Parathyroid adenoma (tissue), 2 donors: ENCODE data around the gene SGMS1.
"Not testable (repeated sequence)": the region's sequence is repeated elsewhere in the genome, so short reads cannot be mapped to it uniquely, and the experiment has no call there.

Source experiments
- H2AFZ ChIP-seq: fragments of 300-600 bp; sonication (generic); one replicate; pipeline ENCODE4 v1.7.0; 2017; ENCODE audit warnings: antibody characterized with exemption, mild to moderate bottlenecking
- H3K27ac ChIP-seq: fragments of 300-600 bp; sonication (generic); one replicate; pipeline ENCODE4 v1.7.0; 2017
- H3K27me3 ChIP-seq: fragments of 300-600 bp; sonication (generic); one replicate; pipeline ENCODE4 v1.7.0; 2017; ENCODE audit warnings: low read length; ENCODE audit not compliant: control insufficient read depth, insufficient read depth
- H3K36me3 ChIP-seq: fragments of 300-600 bp; sonication (generic); one replicate; pipeline ENCODE4 v1.7.0; 2017; ENCODE audit warnings: low read length; ENCODE audit not compliant: control insufficient read depth, insufficient read depth
- H3K4me1 ChIP-seq: fragments of 300-600 bp; sonication (generic); one replicate; pipeline ENCODE4 v1.7.0; 2017; ENCODE audit warnings: control low read depth
- H3K4me2 ChIP-seq: fragments of 300-600 bp; sonication (generic); one replicate; pipeline ENCODE4 v1.7.0; 2017; ENCODE audit warnings: low read length
- H3K4me3 ChIP-seq: fragments of 300-600 bp; sonication (generic); one replicate; pipeline ENCODE4 v1.7.0; 2017; ENCODE audit warnings: low read depth, low read length
- H3K79me2 ChIP-seq: fragments of 300-600 bp; sonication (generic); one replicate; pipeline ENCODE4 v1.7.0; 2017; ENCODE audit warnings: control low read depth
- H3K9ac ChIP-seq: fragments of 300-600 bp; sonication (generic); one replicate; pipeline ENCODE4 v1.7.0; 2017; ENCODE audit warnings: mild to moderate bottlenecking
- H3K9me3 ChIP-seq: fragments of 300-600 bp; sonication (generic); one replicate; pipeline ENCODE4 v1.7.0; 2017; ENCODE audit warnings: low read length; ENCODE audit not compliant: control insufficient read depth
- TF ChIP-seq, protein P1 (sequence below): fragments of 300-600 bp; sonication (generic); IDR thresholded peaks from one replicate; pipeline ENCODE4 v1.7.0; 2017; ENCODE audit warnings: antibody characterized with exemption, mild to moderate bottlenecking
- donor health status: primary hyperparathyroidism.

SGMS1 gene

DNA sequence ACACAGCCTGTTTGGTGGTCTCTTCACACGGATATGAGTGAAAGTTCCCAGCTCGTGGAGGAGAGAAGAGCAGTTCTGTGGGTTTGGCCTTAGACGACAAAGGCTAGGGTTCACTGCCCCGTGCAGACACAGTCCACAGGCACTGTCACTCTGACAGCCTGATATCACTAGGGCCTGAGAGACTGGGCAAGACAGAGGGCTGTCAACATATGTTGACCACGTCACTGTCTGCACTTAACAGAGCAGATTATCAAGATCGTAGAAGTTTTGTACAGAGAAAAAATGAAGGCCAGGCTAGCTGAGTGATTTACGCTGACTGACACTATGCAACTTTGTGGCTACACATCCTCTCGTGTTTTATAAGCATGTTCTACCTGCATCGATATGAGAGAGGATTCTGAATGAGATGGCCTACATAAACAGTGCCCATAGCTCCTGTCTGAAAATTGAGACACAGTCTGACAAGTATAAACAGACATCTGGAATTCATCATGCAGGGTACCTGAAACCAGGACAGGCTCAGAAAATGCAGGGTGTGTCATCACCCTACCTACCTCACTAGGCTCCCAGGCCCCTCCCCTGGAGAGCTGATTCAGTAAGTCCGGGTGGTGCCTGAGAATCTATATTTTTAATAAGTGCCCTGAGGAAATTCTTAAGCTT is 120.0 kb downstream of the SGMS1 start:
- no peaks in the 10 kb centered on the region for H3K9me3 ChIP-seq
- no peaks in the 10 kb centered on the region for H3K36me3 ChIP-seq
- H3K4me1 ChIP-seq, result peaks cover 56% of the 10 kb centered on the region
- no peak overlapping the region for H3K4me3 ChIP-seq
- peaks cover 16% of the 10 kb centered on the region for H3K79me2 ChIP-seq
- H2AFZ ChIP-seq, result peak overlapping the region; percentile 68
- peak overlapping the region; percentile 97 for H3K27ac ChIP-seq
- H3K9ac ChIP-seq, result no peak overlapping the region
- peak overlapping the region; percentile 52 for H3K4me2 ChIP-seq
- TF ChIP-seq, protein P1, sequence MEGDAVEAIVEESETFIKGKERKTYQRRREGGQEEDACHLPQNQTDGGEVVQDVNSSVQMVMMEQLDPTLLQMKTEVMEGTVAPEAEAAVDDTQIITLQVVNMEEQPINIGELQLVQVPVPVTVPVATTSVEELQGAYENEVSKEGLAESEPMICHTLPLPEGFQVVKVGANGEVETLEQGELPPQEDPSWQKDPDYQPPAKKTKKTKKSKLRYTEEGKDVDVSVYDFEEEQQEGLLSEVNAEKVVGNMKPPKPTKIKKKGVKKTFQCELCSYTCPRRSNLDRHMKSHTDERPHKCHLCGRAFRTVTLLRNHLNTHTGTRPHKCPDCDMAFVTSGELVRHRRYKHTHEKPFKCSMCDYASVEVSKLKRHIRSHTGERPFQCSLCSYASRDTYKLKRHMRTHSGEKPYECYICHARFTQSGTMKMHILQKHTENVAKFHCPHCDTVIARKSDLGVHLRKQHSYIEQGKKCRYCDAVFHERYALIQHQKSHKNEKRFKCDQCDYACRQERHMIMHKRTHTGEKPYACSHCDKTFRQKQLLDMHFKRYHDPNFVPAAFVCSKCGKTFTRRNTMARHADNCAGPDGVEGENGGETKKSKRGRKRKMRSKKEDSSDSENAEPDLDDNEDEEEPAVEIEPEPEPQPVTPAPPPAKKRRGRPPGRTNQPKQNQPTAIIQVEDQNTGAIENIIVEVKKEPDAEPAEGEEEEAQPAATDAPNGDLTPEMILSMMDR, result no peak
- H3K27me3 ChIP-seq, result no peaks in the 10 kb centered on the region

DNA sequence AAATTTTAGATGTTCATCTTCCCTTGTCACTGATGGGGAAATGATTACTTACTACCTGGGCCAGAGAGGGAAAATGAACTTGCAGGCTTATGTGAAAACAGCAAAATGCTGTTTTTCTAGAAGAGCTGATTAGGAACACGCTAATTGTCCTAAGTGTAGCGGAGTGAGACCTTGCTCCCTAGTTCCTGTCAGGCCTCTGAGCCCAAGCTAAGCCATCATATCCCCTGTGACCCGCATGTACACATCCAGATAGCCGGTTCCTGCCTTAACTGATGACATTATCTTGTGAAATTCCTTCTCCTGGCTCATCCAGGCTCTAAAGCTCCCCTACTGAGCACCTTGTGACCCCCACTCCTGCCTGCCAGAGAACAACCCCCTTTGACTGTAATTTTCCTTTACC is 120.6 kb downstream of the SGMS1 start:
- not testable (repeated sequence) for H3K9me3 ChIP-seq, H3K9ac ChIP-seq, H3K27me3 ChIP-seq, H3K36me3 ChIP-seq
- H2AFZ ChIP-seq, result peak overlapping the region; percentile 68
- peak overlapping the region; percentile 41 for H3K4me2 ChIP-seq
- peak overlapping the region; percentile 15 for H3K4me3 ChIP-seq
- H3K79me2 ChIP-seq, result peaks cover 12% of the 10 kb centered on the region
- H3K4me1 ChIP-seq, result peaks cover 52% of the 10 kb centered on the region
- H3K27ac ChIP-seq, result peak overlapping the region; percentile 97

DNA sequence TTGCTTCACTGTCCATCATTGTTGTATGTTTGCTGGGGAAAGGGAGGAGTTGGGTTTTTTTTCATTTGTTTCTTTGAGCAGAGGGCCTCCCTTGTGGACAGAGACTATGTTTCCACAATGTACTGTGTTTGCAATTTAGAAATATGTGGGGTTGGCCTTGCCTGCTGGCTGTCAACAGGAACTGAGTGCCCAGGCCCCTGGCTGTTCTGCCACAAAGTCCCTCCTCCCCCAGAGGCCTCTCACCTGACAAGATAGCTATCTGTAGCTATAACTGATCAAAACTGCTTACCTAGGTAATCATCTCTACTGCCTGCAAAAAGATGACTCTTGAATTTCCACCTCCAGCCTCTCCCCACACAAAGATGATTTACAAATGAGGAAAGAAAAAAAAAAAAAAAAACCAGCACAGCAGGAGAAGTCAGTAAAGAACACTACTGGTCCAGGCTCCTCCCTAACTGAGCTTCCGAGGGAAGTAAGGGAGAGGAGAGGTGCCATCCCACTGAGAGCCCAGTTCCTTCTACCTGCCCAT is 121.8 kb downstream of the SGMS1 start:
- no peaks in the 10 kb centered on the region for H3K9me3 ChIP-seq
- no peak overlapping the region for H2AFZ ChIP-seq
- H3K4me2 ChIP-seq, result peak overlapping the region; percentile 41
- H3K27ac ChIP-seq, result peak overlapping the region; percentile 97
- peaks cover 56% of the 10 kb centered on the region for H3K4me1 ChIP-seq
- H3K36me3 ChIP-seq, result no peaks in the 10 kb centered on the region
- TF ChIP-seq, protein P1, result peak; percentile 49
- no peak overlapping the region for H3K9ac ChIP-seq
- H3K27me3 ChIP-seq, result no peaks in the 10 kb centered on the region
- peak overlapping the region; percentile 36 for H3K4me3 ChIP-seq
- peaks cover 12% of the 10 kb centered on the region for H3K79me2 ChIP-seq

DNA sequence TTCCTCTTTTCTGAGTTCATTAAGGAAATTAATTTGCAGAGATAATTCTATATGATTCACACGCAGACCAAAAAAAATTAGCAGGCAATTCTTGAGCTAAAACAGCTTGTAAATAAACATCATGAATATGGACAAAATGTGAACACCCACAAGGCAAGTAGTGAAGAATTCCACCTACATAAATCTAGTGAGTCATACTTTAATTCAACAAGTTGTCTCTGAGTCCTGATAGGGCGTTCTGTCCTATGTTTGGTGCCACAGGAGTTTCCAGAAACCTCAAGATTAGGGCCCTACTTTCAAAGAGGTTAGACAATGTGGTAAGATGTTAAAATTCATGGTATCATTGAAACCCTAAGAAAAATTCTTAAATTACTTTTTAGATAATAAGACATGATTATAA is 122.3 kb downstream of the SGMS1 start:
- Histone ChIP-seq H3K4me2 (no peak overlapping the region), H3K9ac (no peak overlapping the region), H3K9me3 (no peaks in the 10 kb centered on the region), H3K4me1 (peaks cover 55% of the 10 kb centered on the region), H3K27ac (peak overlapping the region; percentile 97), H3K4me3 (no peak overlapping the region), H2AFZ (no peak overlapping the region), H3K79me2 (peaks cover 9% of the 10 kb centered on the region), H3K27me3 (no peaks in the 10 kb centered on the region), H3K36me3 (no peaks in the 10 kb centered on the region)
- TF ChIP-seq, protein P1, result no peak

DNA sequence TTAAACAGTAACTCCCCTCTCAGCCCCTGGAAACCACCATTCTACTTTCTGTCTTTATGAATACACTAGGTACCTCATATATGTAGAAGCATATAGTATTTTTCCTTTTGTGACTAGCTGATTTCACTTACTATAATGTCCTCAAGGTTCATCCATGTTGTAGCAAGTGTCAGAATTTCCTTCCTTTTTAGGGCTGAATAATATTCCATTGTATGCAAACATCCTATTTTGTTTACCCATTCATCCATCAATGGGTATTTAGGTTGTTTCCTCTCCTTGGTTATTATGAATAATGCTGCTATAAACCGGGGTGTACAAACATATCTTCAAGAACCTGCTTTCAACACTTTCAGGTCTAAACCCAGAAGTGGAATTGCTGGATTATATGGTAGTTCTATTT is 125.3 kb downstream of the SGMS1 start:
- H3K36me3 ChIP-seq, result no peaks in the 10 kb centered on the region
- peak overlapping the region; percentile 34 for H3K27ac ChIP-seq
- no peaks in the 10 kb centered on the region for H3K27me3 ChIP-seq
- TF ChIP-seq, protein P1, result no peak
- no peaks in the 10 kb centered on the region for H3K9me3 ChIP-seq
- H3K4me1 ChIP-seq, result peaks cover 44% of the 10 kb centered on the region
- peaks cover 20% of the 10 kb centered on the region for H3K79me2 ChIP-seq
- H2AFZ ChIP-seq, result no peak overlapping the region
- H3K4me3 ChIP-seq, result no peak overlapping the region
- H3K9ac ChIP-seq, result no peak overlapping the region
- H3K4me2 ChIP-seq, result no peak overlapping the region
